GM18526 (cell line): ENCODE results near the gene APLF.

Source experiments
- POLR2A ChIP-seq: IDR thresholded peaks from 3 replicates; pipeline ENCODE4 v1.6.1; 2011; ENCODE audit not compliant: insufficient read length; ENCODE audit errors: extremely low read depth

APLF gene

DNA sequence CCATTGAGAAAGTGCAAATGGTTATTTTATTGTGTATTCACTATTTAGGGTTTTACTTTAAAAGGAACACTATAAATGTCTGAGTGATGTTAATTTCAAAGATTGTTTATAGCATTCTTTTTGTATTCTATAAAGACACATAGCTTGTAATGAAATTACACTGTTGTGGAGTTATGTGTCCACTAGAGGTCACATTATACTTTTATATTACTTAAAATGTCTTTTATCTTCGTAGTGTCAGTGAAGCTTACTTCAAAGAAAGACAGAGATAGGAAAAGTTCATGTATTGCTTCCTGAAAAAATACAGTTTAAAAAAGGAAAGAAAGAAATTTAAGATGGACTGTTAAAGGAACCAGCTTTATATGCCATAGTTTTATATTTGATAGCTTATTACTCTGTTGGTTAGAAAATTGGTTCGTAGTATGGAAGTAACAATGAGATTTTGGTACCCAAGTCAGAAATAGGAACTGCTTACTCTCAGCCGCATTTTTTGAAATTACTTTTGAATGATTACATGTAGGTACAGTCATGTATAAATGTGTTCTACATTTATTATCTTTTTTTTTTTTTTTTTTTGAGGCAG is 20.5 kb downstream of the APLF start:
- no peak for TF ChIP-seq POLR2A

DNA sequence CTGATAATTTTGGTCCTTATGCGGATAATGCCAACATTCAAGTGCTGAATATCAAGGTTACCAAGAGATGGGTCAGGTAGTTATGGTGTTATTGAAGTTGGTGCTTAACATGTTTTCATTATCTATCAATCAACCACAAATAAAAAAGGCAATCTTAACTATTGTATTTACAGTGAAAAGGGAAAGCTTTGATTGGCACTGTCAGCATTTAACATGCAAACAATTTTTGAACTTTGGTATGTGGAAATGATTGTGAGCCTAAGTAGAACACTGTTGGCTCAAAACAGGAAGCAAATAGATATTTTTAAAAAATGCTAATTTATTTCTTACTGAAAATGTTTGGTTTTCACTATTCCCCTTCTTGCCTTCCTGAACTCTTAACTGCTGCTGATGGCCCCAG is 21.9 kb downstream of the APLF start:
- TF ChIP-seq POLR2A, result no peak

DNA sequence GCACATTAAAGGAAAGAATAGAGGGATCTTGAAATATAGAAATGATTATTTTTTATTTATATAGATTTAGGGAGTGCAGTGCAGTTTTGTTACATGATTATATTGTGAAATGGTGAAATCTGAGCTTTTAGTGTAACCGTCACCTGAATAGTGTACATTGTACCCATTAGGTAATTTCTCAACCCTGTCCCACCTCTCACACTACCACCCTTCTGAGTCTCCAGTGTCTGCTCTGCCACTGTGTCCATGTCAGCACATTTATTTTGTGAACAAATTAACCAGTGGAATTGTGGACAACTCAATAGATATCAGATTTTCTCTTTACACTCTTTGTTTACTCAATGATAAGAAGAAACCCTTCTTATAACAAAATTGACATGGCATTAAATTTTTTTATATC is 24.2 kb downstream of the APLF start:
- TF ChIP-seq POLR2A, result no peak

DNA sequence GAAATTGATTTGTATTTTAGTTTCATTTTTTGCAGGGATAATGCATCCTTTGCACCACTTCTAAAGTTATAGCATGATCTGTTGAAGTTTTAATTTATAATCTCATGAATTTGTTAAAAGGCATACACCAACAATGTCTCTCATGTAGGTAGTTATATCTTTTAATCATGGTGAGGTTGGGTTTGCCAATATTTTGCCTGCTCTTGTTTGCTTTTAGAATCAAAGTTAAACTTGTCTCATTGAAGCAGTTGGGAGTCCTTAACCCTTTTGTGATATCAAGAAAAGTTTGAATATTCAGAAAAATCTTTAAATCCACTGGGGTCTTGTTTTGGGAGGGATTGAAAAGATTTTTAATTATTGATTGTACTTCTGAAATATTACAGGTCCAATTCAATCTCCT is 31.7 kb downstream of the APLF start:
- TF ChIP-seq POLR2A, result no peak

DNA sequence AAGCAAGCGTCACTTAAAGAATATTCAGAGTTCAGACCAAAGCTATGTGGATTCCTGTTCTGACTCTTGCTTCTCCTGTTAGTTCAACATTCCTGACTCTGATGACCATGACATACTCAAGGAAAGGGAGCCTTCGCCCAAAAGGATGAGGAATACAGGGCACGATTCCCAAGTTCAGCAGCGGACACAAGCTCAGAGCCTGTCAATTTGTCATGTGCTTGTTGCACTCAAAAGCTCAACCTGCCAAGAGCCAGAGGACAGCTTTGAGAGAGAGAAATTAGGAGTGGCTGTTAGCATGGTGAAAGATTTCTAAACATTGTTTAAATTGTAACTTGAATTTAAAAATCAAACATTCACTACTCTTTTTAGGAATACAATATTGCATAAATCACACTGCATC is 33.3 kb downstream of the APLF start:
- TF ChIP-seq POLR2A, result no peak

DNA sequence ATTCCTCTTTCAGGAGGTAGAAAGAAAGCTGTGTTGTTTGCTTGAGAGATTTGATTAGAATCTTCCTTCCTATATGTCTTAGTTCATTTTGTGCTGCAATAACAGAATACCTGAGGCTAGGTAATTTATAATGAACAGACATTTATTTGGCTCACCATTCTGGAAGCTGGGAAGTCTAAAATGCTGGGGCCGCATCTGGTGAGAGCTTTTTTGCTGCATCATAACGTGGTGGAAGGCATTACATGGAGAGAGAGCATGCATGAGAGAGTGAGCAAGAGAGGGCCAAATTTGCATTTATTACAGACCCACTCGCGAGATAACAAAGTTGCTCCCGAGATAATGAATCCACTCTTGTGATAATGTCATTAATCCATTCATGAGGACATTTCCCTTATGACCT is 34.4 kb downstream of the APLF start:
- no peak for TF ChIP-seq POLR2A

DNA sequence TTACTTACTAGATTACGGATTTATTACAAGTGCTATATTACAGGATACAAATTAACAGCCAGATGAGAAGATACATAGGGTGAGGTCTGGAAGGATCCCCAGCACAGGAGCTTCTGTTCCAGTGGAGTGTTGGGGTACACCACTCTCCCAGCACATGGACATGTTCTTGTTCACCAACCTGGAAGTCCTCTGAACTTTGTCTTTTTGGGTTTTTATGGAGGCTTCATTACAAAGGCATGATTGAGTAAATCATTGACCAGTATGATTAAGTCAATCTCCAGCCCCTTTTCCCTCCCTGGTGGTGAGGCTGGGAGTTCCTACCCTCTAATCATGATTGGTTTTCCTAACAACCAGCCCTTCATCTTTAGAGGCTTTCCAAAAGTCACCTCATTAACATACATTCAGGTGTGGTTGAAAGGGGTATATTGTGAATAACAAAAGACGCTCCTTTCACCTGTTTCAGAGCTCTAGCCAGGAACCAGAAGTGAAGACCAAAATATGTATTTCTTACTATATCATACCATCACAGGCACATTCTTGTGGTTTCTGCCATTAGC is 38.3 kb downstream of the APLF start:
- TF ChIP-seq POLR2A, result no peak

DNA sequence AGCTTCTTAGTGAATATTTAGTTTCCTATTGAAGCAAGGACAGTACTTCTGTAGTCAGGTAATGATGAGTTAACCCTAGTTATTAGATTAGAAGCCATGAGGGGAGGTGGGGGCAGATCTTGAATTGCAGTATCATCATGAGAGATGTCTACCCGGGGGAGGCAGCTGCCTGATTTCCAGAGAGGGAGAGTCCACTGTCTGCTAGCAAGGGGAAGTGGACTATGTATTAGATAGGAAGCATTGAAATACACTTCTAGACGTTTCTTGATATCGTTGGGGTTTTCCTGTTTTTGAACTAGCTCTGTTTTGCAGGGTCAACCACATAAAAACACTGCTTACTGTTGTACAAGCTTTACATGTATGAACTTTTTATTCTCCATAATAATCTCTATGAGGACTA is 38.8 kb downstream of the APLF start:
- TF ChIP-seq POLR2A, result no peak

DNA sequence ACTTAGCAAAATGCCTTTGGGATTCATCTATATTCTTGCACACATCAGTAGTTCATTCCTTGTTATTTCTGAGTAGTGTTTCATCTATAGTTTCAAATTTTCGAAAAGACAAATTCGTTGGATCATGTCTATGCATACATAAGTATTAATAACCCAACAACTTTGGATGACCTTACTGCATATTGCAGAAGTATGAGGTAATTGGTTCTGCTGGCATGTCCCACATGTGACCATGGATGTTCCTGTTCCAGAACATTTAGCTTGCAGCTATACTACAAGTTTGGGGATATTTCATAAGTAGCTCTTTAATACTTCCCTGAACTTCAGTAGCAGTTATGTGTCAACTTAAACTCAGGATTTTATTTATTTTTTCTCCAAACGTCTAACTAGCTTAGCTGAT is 44.9 kb downstream of the APLF start:
- no peak for TF ChIP-seq POLR2A

DNA sequence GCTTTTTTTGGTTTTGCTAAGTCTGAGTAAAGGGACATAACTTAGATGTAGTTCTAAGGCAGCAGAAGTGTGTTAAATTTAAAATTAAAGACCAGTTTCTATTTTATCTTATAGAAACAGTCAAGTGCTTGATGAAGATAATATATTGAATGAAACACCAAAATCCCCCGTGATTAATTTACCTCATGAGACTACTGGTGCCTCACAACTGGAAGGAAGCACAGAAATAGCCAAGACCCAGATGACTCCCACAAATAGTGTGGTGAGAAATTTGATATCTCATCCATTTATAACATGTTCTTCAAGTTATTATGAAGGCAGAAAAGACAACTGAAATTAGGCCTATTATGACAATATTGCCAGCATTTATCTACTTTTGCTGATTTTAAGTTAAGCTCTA is 45.6 kb downstream of the APLF start:
- TF ChIP-seq POLR2A, result no peak

DNA sequence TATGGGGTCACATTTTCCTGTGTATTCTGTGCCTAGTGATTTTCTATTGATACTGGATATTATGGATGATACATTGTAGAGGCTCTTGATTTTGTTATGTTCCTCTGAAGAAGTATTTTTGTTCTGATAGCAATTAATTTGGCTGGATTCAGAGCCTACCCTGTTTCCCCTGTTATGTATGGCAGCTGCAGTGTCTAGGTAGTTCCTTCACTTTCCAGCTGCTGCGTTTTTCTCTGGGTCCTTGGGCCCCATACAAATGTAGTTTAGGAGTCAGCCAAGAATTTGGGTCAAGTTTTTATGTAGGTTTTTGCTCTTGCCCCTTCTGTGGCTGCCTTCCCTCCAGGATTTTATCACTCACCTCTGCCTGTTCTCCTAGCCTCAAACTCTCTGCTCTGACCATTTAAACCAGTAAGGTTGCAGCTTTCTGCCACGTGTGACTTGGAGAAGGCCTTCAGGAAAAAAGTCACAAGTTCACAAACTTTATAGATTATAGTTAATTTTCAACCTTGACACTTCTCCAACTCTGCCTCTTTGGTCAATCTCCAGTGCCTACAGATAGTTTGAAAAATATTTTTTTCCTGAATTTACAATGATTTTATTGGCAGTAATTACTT is 47.0 kb downstream of the APLF start:
- no peak for TF ChIP-seq POLR2A

DNA sequence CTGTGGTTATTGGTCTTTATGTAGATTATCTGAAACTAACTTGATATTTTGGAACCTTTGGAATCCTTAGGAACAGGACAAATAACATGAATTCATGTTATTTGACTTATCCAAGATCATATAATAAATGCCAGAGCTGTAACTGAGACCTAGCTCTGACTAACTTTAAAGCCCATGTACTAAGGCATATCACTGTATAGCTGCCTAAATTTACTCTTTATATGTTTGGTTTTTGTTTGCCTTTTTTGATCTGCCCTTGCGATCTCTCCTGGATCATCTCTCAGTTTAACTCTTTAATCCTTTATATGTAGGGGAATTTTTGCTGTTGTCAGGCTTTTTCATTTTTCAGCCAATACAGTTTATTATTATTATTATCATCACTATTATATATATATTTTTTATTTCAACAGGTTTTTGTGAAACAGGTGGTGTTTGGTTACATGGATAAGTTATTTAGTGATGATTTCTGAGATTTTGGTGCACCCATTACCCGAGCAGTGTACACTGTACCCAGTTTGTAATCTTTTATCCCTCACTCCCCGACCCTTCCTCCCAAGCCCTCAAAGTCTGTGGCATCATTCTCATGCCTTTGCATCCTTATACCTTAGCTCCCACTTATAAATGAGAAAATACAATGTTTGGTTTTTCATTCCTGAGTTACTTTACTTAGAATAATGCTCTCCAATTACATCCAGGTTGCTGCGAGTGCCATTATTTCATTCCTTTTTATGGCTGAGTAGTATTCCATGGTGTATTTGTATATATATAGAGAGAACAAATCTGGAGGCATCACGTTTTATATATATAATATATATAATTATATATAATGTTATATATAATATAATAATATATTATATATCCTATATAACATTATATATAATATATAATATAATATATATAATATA is 48.9 kb downstream of the APLF start:
- TF ChIP-seq POLR2A, result no peak

DNA sequence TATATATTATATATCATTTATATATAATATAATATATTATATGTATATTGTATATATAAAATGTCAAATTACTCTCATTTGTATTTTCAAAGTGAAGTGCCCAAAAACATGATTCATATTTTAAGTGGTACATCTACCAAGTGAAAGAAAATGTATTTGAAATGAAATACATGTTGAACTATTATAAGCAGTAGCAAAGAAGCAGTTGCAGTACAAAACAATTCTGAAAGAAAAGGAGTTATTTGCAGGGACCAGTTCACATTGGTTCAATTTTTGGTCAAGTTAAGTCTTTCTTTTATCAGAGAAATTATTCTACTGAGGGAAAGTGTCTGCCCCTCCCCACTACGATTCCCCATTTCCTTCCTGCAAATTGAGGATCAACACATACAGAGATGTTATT is 51.9 kb downstream of the APLF start:
- no peak for TF ChIP-seq POLR2A

DNA sequence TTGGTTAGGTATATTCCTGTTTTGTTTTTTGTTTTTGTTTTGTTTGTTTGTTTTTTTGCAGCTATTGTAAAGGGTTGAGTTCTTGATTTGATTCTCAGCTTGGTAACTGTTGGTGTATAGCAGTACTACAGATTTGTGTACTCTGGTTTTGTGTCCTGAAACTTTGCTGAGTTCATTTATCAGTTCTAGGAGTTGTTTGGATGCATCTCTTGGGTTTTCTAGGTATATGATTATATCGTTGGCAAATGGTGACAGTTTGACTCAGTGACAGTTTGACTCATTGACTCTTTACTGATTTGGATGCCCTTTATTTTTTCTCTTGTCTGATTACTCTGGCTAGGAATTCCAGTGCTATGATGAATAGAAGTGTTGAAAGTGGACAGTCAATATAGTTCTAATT is 53.7 kb downstream of the APLF start:
- no peak for TF ChIP-seq POLR2A

DNA sequence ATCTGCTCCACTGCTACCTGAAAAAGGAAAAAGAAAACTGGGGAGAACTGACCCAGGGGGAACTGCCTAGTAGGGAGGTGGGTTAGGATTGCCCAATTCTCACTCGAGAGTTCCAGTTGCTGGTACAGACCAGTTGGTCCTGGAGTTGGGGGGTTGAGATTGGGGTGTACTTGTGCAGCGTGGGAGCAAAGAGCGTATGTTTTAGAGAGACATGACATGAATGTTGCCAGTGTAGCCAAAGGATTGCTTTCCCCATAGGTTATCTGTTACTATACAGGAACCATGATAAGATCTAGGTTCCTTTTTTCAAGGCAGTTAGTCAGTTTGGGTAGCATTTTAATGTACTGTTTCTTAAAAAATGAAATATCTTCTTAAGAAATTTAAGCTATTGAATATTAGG is 68.6 kb downstream of the APLF start:
- TF ChIP-seq POLR2A, result no peak

DNA sequence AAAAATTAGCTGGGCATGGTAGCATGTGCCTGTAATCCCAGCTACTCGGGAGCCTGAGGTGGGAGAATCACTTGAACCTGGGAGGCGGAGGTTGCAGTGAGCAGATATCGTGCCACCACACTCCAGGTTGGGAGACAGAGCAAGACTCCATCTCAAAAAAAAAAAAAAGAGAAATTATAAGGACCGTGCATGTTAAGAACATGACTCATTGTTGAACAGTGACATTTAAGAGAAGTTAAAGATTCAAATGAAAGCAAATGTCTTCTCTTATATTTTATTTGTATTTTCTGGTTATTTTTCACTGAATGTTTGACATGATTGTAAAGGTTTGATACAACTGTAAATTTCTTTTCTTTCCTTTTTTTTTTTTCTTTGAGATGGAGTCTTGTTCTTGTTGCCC is 69.6 kb downstream of the APLF start:
- no peak for TF ChIP-seq POLR2A

DNA sequence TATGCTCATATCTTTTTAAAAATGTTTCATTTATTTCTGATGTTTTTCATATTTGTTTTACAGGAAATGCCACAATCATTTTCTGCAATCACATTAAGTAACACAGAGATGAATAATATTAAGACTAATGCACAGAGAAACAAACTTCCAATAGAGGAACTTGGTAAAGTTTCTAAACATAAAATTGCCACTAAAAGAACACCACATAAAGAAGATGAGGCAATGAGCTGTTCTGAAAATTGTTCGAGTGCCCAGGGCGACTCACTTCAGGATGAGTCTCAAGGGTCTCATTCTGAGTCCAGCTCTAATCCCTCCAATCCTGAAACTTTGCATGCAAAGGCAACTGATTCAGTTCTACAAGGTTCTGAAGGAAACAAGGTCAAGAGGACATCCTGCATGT is 70.4 kb downstream of the APLF start:
- TF ChIP-seq POLR2A, result no peak

DNA sequence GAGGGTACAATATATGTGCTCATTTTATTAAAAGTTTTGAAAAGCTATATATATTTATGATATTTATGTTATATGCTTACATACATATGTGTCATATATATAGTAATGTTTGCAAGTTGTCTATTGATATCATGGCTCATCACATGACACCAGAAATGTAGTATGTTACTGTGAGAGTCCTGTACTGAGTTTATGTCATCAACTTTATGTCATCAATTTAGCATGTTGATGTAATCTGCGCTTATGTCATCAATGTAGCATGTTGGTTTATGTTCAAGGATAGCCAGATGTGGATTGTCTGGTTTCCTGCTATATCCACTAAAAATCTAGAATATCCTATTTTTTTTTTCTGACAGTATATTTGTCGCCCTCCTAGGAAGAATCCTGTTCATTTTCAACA is 77.4 kb downstream of the APLF start:
- TF ChIP-seq POLR2A, result no peak
